Measurements from ENCODE around the gene HSD3B2.

HSD3B2 gene

DNA sequence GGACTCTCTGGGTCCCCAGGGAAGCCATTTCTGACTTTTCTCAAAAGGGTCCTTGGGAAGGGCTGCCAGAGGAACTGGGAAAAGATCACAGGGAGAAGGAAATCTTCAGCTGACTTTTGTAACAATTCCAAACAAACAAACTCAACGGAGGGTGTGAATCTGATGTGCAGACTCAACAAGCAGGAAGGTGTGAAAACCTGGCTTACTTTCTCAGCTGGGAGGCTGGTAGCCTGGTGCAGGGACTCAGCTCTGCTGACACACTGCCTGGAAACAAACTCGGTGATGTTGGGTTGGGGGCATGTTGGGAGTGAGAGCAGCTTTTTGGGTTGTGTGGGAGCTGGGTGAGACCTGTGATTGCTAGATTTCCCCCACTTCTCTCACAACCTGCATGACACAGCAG is 10.2 kb upstream of the HSD3B2 start:
- no peak for DNase-seq

GRCh38 chr1:119409731-119410130 is 5.2 kb upstream of the HSD3B2 start:
- DNase-seq = no peak

DNA sequence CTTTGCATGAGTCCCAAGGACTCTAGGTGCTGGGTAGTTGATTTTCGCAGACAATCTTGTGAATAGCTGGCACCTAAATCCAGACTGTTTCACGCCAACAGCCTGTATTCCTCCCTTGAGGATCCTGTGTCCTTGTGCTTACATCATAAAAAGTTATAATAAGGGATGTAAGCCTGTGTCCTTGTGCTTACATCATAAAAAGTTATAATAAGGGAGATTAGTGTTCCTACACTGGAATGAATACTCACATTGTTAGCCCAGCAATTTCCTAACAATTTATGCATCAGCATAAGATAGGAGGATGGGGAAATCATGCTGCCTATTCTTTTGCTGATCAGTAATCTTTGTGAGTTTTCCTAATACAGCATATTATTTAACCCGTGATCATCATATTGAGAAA is 4.0 kb upstream of the HSD3B2 start:
- DNase-seq = no peak

- DNase-seq = no peak
Observed at GRCh38 chr1:119416006-119416640, 1.2 kb downstream of the HSD3B2 start.

DNA sequence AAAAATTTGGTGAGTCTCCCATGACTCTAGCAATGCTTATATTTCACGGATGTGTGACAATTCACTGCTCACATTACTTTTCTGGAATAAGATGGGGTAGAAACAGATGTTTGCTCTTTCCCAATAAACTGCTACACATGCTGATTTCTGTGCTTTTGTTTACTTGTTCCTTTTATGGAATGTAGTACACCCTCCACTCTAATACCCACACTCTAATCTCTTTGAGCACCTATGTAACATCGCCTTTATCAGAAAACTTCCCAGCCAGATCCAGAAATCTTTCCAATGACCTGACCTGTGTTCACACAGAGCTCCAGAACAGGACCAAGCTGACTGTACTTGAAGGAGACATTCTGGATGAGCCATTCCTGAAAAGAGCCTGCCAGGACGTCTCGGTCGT is 4.2 kb downstream of the HSD3B2 start:
- DNase-seq = no peak

DNA sequence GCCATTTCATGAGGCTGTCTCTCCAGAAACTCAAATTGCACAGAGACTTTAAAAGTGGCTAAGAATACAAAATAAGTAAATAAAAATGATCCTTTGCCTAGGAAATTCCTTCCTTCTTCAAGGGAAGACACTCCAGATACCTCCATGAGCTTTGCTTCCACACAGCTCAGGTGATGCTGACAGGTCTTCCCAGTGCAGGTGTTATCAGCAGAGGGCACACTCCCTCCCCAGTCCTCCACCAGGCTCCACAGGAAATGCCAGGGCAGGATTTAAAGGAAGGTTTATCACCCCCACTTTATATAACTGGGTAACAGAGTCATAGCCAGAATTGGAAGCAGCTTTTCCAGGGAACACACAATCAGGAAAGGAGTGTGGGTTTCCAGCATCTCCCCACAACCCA is 5.7 kb downstream of the HSD3B2 start:
- no peak for DNase-seq

GRCh38 chr1:119422631-119423030 is 7.7 kb downstream of the HSD3B2 start:
- no peak for DNase-seq

DNA sequence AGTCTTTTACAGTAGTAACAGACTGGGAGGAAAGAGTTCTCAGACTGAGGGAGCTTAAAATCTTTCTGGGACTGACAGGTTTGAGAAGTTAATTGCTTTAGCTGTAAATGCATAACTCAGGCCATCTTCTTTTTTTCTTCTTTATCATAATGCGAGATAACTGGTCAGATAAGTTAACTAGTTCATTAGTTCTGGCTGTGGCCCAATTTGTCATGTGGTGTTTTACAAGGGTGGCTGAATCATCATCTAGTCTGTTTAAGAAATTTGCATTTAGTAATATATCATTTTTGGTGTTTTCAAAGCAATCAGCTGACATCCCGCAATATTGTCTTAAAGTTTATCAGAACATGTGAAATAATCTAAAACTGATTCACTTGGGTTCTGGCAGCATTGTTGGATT is 14.0 kb downstream of the HSD3B2 start:
- no peak for DNase-seq

- DNase-seq = no peak
Observed at GRCh38 chr1:119429687-119430086, 14.7 kb downstream of the HSD3B2 start.

DNA sequence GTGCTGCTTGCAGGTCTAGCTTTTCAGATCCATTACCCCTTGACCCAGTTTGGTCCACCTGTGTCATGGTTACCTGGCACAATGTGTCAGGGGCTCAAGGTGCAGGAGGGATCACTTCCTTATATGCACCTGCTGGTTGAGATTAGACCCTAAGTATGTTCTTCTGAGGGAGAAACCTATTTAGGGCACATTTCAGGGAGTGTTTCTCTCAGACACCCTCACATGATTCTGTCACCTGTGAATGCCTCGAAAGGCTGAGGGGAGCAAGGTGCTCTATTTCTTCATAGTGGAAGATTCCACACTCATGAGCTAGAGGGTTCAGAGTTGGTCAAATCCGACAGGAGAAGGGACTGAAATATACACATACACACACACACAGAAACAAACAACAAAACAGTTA is 15.5 kb downstream of the HSD3B2 start:
- no peak for DNase-seq

DNA sequence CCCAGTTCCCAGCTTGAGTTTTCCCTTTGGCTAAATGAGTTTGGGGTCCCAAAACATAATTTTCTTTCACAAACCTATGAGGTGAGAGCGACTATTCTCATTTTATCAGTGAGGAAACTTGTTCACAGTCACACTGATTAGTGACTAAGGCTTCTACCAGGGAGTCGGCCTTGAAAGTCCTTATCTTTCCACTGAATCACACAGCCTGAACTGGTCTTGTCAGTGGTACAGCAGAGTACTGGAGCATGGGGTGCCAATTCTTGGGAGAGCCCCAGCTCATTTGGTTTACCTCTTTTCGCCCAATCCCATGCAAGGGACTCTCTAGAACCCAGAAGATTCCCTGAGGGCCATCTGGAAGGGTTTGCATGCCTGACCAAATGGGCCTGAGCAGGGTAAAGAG is 16.9 kb downstream of the HSD3B2 start:
- no peak for DNase-seq

- DNase-seq = no peak
Observed at GRCh38 chr1:119435052-119435451, 20.1 kb downstream of the HSD3B2 start.

GRCh38 chr1:119438761-119439160 is 23.8 kb downstream of the HSD3B2 start:
- no peak for DNase-seq

GRCh38 chr1:119440721-119441307 is 25.9 kb downstream of the HSD3B2 start:
- no peak for DNase-seq

- no peak for DNase-seq
Observed at GRCh38 chr1:119442756-119443155, 27.8 kb downstream of the HSD3B2 start.

DNA sequence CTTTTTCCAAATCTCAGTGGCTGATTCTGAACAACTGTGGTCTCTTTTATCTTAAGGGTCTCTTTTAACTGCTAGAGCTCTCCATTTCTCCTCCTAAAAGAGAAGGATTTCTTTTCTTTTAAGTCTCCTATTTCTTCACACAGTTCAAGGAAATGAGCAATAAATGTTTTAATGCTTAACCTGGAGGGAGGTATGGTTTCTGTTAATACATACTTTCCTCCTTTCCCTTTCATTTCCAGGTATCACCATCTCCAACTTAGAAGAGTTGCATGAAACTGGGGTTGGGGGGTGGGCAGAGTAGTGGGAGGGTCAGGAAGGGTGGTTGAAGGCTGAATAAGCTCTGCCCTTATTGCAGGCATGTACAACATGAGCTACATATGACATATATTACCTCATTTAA is 31.4 kb downstream of the HSD3B2 start:
- no peak for DNase-seq

GRCh38 chr1:119447344-119448126 is 32.6 kb downstream of the HSD3B2 start:
- DNase-seq = no peak

GRCh38 chr1:119448127-119448511 is 33.2 kb downstream of the HSD3B2 start:
- DNase-seq = no peak

- no peak for DNase-seq
Observed at GRCh38 chr1:119449971-119450370, 35.0 kb downstream of the HSD3B2 start.

DNA sequence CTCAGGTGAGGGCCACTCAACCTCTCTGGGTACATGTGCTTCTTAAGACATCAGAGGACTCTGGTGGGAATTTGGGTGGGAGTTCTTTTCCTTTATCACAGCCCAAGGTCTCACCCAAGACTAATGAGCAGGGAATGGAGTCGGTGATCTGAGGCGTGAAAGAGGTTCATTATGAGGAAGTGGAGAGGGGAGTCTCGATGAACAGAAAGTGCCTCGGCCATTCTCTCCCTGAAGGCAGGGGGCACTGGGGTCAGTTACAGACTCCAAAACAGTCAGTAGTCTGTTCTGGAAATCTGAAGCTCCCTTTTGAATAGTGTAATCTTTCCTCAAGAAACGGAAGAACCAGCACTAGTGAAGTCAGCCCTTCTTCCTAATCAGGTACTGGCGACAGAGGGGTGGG is 36.2 kb downstream of the HSD3B2 start:
- no peak for DNase-seq

DNA sequence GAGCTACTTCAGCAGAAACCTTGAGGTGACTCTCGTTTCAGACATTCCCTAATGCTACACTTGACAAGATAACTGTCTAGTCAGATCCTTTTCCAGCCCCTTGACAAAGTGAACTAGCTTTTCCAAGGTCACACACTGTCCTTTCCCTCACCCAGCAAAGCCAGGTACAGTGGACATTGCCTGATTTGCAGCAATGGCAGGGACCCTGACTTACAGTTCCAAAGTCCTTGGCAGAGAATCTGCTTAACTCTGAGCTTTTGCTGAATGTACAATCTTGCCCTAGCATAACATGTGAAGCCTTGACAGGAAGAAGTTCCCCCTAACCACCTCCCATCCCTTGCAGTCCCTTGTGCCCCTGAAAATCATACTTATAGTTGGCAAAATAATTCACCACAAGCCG is 37.1 kb downstream of the HSD3B2 start:
- DNase-seq = no peak

- DNase-seq = no peak
Observed at GRCh38 chr1:119453021-119453420, 38.1 kb downstream of the HSD3B2 start.

DNA sequence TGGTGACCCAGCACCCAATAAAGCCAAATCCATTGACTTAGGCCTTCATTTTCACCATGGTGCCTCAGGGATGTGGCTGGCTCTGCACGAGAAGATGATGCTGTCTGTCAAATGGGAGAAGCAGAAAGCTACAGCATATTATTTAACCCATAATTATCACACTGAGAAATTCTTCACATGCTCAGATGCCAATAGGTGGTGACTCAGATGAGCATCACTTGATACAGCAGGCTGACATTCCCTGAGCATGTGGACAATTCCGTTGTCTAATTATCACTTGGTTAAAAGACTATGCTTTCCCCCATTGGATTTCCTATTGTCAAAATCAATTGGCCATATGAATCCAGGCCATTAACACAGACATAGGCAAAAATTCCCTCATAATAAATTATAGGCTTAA is 48.0 kb downstream of the HSD3B2 start:
- no peak for DNase-seq

DNA sequence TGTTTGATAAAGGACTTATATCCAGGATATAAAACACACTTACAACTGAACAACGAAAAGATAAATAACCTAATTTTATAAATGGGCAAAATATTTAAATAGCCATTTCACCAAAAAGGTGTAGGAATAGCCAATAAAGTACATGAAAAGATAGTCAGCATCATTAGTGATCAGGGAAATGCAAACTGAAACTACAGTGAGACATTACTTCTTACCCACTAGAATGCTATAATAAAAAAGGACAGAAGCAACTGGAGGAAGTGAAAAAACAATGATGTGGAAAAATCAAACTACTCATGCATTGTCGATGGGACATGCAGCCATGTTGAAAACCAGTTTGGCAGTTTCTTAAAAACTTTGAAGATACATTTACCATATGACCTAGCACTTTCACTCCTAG is 48.6 kb downstream of the HSD3B2 start:
- no peak for DNase-seq

DNA sequence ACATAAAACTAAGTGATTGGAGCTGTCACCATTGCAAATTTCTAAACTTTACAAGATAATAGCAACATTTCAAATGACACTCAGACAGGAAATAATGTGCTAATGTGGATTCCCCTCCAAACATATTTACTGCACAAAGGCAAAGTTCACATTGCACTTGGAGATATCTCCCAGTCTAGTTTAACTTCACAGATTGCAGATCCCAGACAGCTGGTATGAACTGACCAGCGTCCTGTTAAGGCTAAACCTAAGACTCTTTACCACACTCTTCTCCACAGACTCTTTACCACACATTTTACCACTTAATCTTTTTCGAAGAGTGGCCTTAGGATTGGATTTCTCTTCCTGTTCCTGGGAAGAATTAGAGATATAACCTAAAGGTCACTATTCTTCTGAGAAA is 51.5 kb downstream of the HSD3B2 start:
- no peak for DNase-seq

Data from activated CD4-positive, alpha-beta T cell treated with anti-CD3 and anti-CD28 coated beads for 4 hours (primary cell).